T-cell (primary cell): ENCODE data around the gene LIPM. TPM values are rescaled to one million over a fixed set of nuclear protein-coding genes. Genes with fewer than 3 reads are reported as not detected.

Source experiments
- ATAC-seq, 4 experiments: fragments of 200-7000 bp in 3 of 4; fragments of 150-1000 bp in 1 of 4; cut with Tn5 transposase; replicated peaks in 1 of 4; 1 replicate in 3 of 4; 2 replicates in 1 of 4; pipeline ENCODE4 v1.10.0; 2021; ENCODE audit warnings: moderate library complexity in 3 of 4, mild to moderate bottlenecking in 2 of 4, moderate number of reproducible peaks in 1 of 4
- CTCF ChIA-PET, 2 donors: fragments of 300-600 bp; sonication (Branson Sonifier 250); formaldehyde crosslinking; loops; one replicate each; lab custom pipeline; 2022; ENCODE audit warnings: antibody characterized with exemption in 2 of 2; lab: Charles Lee
- POLR2A ChIA-PET, 2 donors: fragments of 300-600 bp; sonication (Branson Sonifier 250); formaldehyde crosslinking; loops; one replicate each; lab custom pipeline; 2022; ENCODE audit warnings: antibody characterized with exemption in 2 of 2; lab: Charles Lee
- DNase-seq, 35 experiments: peaks; one replicate each; pipeline versions ENCODE4 v3.0.0 to v3.0.0-alpha.2; 2013 to 2023
- H3K27ac ChIP-seq: one replicate; pipeline ENCODE4 v1.5.1; 2013; ENCODE audit warnings: low read length
- H3K27me3 ChIP-seq, 2 experiments: replicated peaks in 1 of 2; 1 replicate in 1 of 2; 2 replicates in 1 of 2; pipeline versions ENCODE4 v1.6.1 to v1.7.0; 2013; ENCODE audit warnings: low read length in 1 of 2, mixed read lengths in 1 of 2; ENCODE audit not compliant: control insufficient read depth in 2 of 2, insufficient read depth in 2 of 2; ENCODE audit errors: extremely low read depth in 1 of 2
- H3K36me3 ChIP-seq, 2 donors: 1 replicate in 1 of 2; 2 replicates in 1 of 2; pipeline versions ENCODE4 v1.6.1 to v1.7.0; 2013; ENCODE audit warnings: low read length in 1 of 2; ENCODE audit not compliant: control insufficient read depth in 2 of 2, insufficient read depth in 1 of 2; ENCODE audit errors: extremely low read depth in 1 of 2
- H3K4me1 ChIP-seq, 2 experiments: 1 replicate in 1 of 2; 2 replicates in 1 of 2; pipeline versions ENCODE4 v1.6.1 to v1.7.0; 2013; ENCODE audit warnings: low read length in 2 of 2, mixed read lengths in 1 of 2; ENCODE audit not compliant: insufficient read depth in 2 of 2, control insufficient read depth in 1 of 2; ENCODE audit errors: extremely low read depth in 1 of 2
- H3K4me3 ChIP-seq, 2 donors: 1 replicate in 1 of 2; 2 replicates in 1 of 2; pipeline versions ENCODE4 v1.5.1 to v1.7.0; 2013; ENCODE audit warnings: mild to moderate bottlenecking in 2 of 2, low read length in 1 of 2, moderate library complexity in 1 of 2; ENCODE audit not compliant: control insufficient read depth in 1 of 2; ENCODE audit errors: extremely low read depth in 1 of 2
- H3K9me3 ChIP-seq: 2 replicates; pipeline ENCODE4 v1.7.0; 2013
- H3K27ac Mint-ChIP-seq, 2 donors: one replicate each; pipeline ENCODE4 v1.8.0; 2020 to 2021; ENCODE audit warnings: mild to moderate bottlenecking in 2 of 2, mixed read lengths in 2 of 2
- H3K27me3 Mint-ChIP-seq, 2 donors: one replicate each; pipeline ENCODE4 v1.8.0; 2021 to 2022; ENCODE audit warnings: mixed read lengths in 2 of 2
- H3K36me3 Mint-ChIP-seq: one replicate; pipeline ENCODE4 v1.8.0; 2021; ENCODE audit warnings: mixed read lengths
- H3K4me1 Mint-ChIP-seq, 3 donors: one replicate each; pipeline ENCODE4 v1.8.0; 2020 to 2022; ENCODE audit warnings: mixed read lengths in 3 of 3, mild to moderate bottlenecking in 1 of 3
- H3K4me3 Mint-ChIP-seq, 3 donors: one replicate each; pipeline ENCODE4 v1.8.0; 2020 to 2022; ENCODE audit warnings: mild to moderate bottlenecking in 3 of 3, mixed read lengths in 3 of 3, moderate library complexity in 3 of 3
- H3K9me3 Mint-ChIP-seq, 3 donors: one replicate each; pipeline ENCODE4 v1.8.0; 2020 to 2022; ENCODE audit warnings: mixed read lengths in 3 of 3
- WGBS: methylation state at CpG from one replicate; pipeline ENCODE4 v1.1.5; 2013; ENCODE audit warnings: missing lambda C conversion rate; ENCODE audit not compliant: insufficient coverage; 5-methylcytosine and 5-hydroxymethylcytosine counted together
- total RNA-seq, 35 experiments: library from RNA in 6 of 35; stranded (reverse) in 6 of 35; fragments of 120-200 nt in 1 of 35; gene quantifications; one replicate each; pipeline versions ENCODE4 v1.2.1 to v1.2.4 and lab custom pipeline; 2013 to 2026

Gene LIPM
- total RNA-seq, 5 donors from 2014 or later (not counting 1 experiment from before 2014, with no cell fraction given), result not detected

DNA sequence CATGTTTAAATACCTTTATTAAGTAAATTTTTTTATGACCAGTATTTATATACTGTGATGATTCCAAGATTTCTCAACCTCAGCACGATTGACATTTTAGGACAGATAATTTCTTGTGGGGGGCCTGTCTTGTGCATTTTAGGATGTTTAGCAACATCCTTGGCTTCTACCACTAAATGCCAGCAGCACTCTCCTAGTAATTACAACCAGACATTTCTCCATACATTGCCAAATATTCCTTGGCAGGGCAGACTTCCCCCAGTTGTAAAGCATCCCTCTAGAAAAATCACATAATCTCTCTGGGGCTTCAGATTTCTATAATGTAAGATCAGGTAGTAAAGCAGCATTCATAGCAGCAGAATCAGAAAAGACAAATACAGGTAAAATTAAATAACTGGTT is 7.8 kb upstream of the LIPM start:
- CTCF ChIA-PET, result no interaction called here
- POLR2A ChIA-PET, result no interaction called here
- Mint-ChIP-seq H3K27me3 (no peaks in the 10 kb centered on the region), H3K36me3 (no peaks in the 10 kb centered on the region), H3K4me1 (peaks cover 7 to 19% (median 19%) of the 10 kb centered on the region in 3 donors), H3K4me3 (no peak overlapping the region), H3K9me3 (no peaks in the 10 kb centered on the region), H3K27ac (no peak overlapping the region)
- ATAC-seq (no peak), DNase-seq (no peak)
- Histone ChIP-seq H3K27ac (no peak overlapping the region), H3K36me3 (no peaks in the 10 kb centered on the region), H3K27me3 (no peaks in the 10 kb centered on the region), H3K4me3 (no peak overlapping the region), H3K9me3 (no peaks in the 10 kb centered on the region), H3K4me1 (peaks cover 2 to 3% of the 10 kb centered on the region in 2 experiments)
- no CpG with 5 or more reads among the region's 1 CpG for WGBS

DNA sequence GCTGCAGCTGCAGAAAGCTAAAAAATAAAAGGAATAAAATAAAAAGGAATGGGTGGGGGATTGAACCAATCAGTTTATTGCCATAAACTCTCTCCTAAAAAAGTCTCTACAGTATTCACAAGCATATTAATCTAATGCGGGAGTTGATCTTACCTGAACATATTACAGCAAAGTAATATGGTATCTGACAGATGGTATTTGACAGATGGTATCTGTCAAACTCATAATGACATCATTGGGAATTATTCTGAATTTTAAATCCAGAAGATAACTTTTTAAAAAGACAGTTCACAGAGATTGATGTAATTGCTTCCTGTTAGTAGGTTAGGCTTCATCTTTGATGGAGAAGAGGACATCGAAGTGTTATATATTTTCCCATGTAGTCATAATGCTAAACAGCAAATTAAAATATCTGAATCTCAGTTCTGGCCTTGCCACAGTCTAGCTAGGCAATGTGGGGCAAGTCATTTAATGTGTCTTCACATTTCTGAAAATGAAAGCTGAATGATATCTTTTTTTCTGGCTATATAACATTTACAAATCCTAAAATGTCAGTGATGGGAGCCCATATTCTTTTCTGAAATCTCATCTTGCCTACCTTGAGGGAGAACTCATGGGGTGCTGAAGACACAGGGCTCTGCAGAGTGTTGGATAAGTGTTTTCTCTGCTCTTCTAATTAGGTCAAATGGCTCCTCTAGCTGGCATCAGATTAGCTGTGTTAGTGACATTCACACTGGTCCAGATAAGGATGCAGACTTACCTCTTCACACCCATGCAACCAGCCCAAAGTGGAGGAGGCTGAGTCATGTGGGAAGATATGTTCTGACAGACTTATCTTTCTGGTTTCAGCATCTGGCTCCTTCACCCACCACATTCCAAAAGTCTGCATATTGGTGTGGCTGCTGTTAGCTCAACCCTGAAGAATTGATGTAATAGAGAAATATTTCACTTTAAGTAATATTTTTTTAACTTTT is 2.1 kb upstream of the LIPM start:
- DNase-seq (no peak), ATAC-seq (no peak)
- Mint-ChIP-seq H3K27ac (no peak overlapping the region), H3K4me3 (no peak overlapping the region), H3K36me3 (no peaks in the 10 kb centered on the region), H3K4me1 (no peaks in the 10 kb centered on the region), H3K9me3 (no peaks in the 10 kb centered on the region), H3K27me3 (no peaks in the 10 kb centered on the region)
- ChIA-PET CTCF (no interaction called here), POLR2A (no interaction called here)
- no peak overlapping the region for H3K27ac ChIP-seq
- H3K4me3 ChIP-seq, result no peak overlapping the region
- no peaks in the 10 kb centered on the region for H3K4me1 ChIP-seq
- no peaks in the 10 kb centered on the region for H3K36me3 ChIP-seq
- no peaks in the 10 kb centered on the region for H3K27me3 ChIP-seq
- H3K9me3 ChIP-seq, result no peaks in the 10 kb centered on the region
- no CpG with 5 or more reads among the region's 2 CpGs for WGBS

DNA sequence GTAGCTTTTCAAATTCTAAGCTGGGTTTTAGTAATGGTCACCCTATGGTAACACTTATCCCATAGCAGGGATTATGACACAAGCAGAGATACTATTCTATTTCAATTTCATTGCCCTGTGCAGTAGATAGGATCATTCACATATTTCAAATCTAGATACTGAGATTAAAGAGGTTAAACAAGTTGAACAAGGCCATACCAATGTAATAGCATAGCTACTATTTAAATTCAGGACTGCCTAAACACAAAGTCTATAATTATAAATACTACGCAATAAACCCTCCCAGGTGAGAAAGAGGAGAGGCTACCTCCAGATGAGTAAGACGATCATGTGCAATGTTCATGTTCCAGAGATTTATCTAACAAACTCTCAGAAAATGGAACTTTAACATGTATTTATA is 1.1 kb downstream of the LIPM start:
- Mint-ChIP-seq H3K36me3 (no peaks in the 10 kb centered on the region), H3K27me3 (no peaks in the 10 kb centered on the region), H3K4me1 (no peaks in the 10 kb centered on the region), H3K9me3 (no peaks in the 10 kb centered on the region), H3K4me3 (no peak overlapping the region), H3K27ac (no peak overlapping the region)
- ChIA-PET CTCF (interaction anchor here in 1 of 2 donors (0.6 kb wide), 1 partner anchor 70 kb away, joined by 4 read pairs; no protein-coding TSS in a partner anchor), POLR2A (interaction anchor here in 1 of 2 donors (0.7 kb wide), 1 partner anchor 89 kb away, joined by 3 read pairs; no protein-coding TSS in a partner anchor)
- H3K4me3 ChIP-seq, result no peak overlapping the region
- H3K27me3 ChIP-seq, result no peaks in the 10 kb centered on the region
- DNase-seq (no peak), ATAC-seq (no peak)
- no peaks in the 10 kb centered on the region for H3K9me3 ChIP-seq
- WGBS, result no CpG with 5 or more reads among the region's 2 CpGs
- H3K4me1 ChIP-seq, result no peaks in the 10 kb centered on the region
- no peaks in the 10 kb centered on the region for H3K36me3 ChIP-seq
- no peak overlapping the region for H3K27ac ChIP-seq

DNA sequence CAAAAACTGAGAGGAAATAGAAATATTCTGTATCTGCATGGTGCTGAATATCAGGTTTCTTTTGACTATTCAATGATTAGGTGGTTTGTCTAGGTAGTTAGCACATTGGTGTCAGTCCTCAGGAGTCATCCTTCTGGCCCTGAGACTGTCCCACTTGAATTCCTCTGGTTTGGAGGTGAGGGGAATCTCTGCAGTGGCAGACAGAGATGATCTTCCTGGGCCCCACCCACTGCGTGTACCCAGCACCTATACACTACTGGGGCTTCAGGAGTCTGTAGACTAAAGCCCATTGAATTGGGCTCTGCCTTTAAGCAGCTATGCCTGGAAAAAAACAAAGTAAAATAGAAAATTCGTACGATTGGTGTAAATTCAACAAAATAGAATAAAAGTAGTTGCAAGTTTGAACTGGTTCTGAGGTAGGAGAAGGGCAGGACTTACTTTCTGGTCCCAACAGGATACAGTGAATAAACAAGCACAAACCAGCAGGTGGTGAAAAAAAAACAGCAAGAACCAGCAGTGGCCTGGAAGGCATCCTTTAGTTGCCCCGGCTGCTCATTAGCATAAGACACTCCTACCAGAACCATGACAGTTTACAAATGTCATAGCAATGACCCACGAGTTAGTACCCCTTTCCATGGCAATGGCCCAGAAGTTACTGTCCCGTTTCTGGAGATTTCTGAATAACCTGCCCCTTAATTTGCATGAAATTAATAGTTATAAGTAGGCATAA is 1.7 kb downstream of the LIPM start:
- CTCF ChIA-PET, result interaction anchor here in 1 of 2 donors (0.6 to 1.3 kb wide), 2 partner anchors 69 to 239 kb away, joined by 3 to 4 read pairs; no protein-coding TSS in a partner anchor
- Mint-ChIP-seq H3K9me3 (no peaks in the 10 kb centered on the region), H3K27me3 (no peaks in the 10 kb centered on the region), H3K4me1 (no peaks in the 10 kb centered on the region), H3K27ac (no peak overlapping the region), H3K4me3 (no peak overlapping the region), H3K36me3 (no peaks in the 10 kb centered on the region)
- no peaks in the 10 kb centered on the region for H3K9me3 ChIP-seq
- WGBS, result 92% methylated on average over 2 of the region's 6 CpGs
- POLR2A ChIA-PET, result interaction anchor here in 1 of 2 donors (0.7 kb wide), 1 partner anchor 88 kb away, joined by 3 read pairs; no protein-coding TSS in a partner anchor
- H3K4me3 ChIP-seq, result no peak overlapping the region
- DNase-seq (no peak), ATAC-seq (no peak)
- no peaks in the 10 kb centered on the region for H3K36me3 ChIP-seq
- H3K4me1 ChIP-seq, result no peaks in the 10 kb centered on the region
- H3K27me3 ChIP-seq, result no peaks in the 10 kb centered on the region
- H3K27ac ChIP-seq, result no peak overlapping the region

DNA sequence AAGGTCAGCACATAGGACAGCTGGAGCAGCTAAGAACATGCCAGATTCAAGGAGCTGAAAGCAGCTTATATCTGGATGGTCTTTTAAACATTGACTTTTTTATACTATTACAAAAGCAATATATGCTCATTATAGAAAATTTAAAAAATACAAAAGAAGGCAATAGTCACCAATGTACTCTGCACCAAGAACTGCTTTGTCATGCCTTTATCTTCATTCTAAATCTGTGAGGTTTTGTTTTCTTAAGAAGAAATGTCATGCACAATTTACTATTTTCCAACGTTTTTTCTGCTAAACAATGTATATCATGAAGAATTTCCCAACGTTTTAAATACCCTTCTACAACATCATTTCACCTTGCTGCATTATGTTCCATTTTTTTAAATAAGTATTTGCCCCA is 2.8 kb downstream of the LIPM start:
- Mint-ChIP-seq H3K9me3 (no peaks in the 10 kb centered on the region), H3K27ac (no peak overlapping the region), H3K4me1 (peaks cover 5 to 7% (median 7%) of the 10 kb centered on the region in 3 donors), H3K27me3 (no peaks in the 10 kb centered on the region), H3K36me3 (no peaks in the 10 kb centered on the region), H3K4me3 (no peak overlapping the region)
- Histone ChIP-seq H3K36me3 (no peaks in the 10 kb centered on the region), H3K27ac (no peak overlapping the region), H3K4me3 (no peak overlapping the region), H3K27me3 (no peaks in the 10 kb centered on the region), H3K4me1 (peaks cover 0 to 3% of the 10 kb centered on the region in 2 experiments), H3K9me3 (no peaks in the 10 kb centered on the region)
- DNase-seq (no peak), ATAC-seq (no peak)
- POLR2A ChIA-PET, result interaction anchor here in 1 of 2 donors (0.6 kb wide), 1 partner anchor 67 kb away, joined by 3 read pairs; no protein-coding TSS in a partner anchor
- no CpG with 5 or more reads among the region's 2 CpGs for WGBS
- CTCF ChIA-PET, result interaction anchor here in 1 of 2 donors (0.6 to 1.3 kb wide), 2 partner anchors 53 to 240 kb away, joined by 3 read pairs; no protein-coding TSS in a partner anchor

DNA sequence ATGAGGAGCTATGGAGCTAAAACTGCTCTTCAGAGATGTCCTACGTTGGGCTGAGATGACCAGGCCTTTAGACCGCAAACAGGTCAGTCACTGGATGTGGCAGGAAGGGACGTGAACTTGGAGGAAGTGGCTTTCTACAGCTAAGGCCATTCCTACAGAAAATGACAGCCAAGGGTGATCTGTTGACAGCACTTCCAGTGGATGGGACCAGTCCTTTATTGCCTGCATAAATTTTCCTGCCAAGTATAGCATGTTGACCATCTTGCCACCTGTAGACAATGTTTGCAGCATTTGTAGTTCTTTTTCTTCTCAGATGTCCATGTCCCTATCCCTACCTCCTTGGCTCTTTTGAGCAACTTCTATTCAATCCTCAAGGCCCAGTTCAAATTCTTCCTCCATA is 3.4 kb downstream of the LIPM start:
- no peaks in the 10 kb centered on the region for H3K9me3 Mint-ChIP-seq
- H3K36me3 Mint-ChIP-seq, result no peaks in the 10 kb centered on the region

More for the DNA sequence above, 3.4 kb downstream of the LIPM start:
- H3K4me3 Mint-ChIP-seq, result no peak overlapping the region
- DNase-seq (no peak), ATAC-seq (no peak)
- WGBS, result 85% methylated on average over 3 of the region's 3 CpGs
- ChIA-PET CTCF (no interaction called here), POLR2A (no interaction called here)
- H3K4me1 Mint-ChIP-seq, result peaks cover 10 to 12% (median 12%) of the 10 kb centered on the region in 3 donors
- no peak overlapping the region for H3K27ac Mint-ChIP-seq
- peaks cover 2 to 3% of the 10 kb centered on the region in 2 experiments for H3K4me1 ChIP-seq
- H3K27me3 Mint-ChIP-seq, result no peaks in the 10 kb centered on the region
- H3K4me3 ChIP-seq, result no peak overlapping the region
- no peaks in the 10 kb centered on the region for H3K27me3 ChIP-seq
- no peaks in the 10 kb centered on the region for H3K36me3 ChIP-seq
- no peak overlapping the region for H3K27ac ChIP-seq
- H3K9me3 ChIP-seq, result no peaks in the 10 kb centered on the region
